GM12891 (cell line): ENCODE data around the gene MINDY1.

Experiments
- DNase-seq: peaks from one replicate; pipeline ENCODE4 v3.0.0; 2011; ENCODE audit warnings: low spot score; ENCODE audit not compliant: insufficient read length
- FAIRE-seq: peaks from 2 replicates; lab custom pipeline; 2011; peaks lifted over from hg19 to GRCh38; lab: Jason Lieb, UNC
- PAX5 ChIP-seq: IDR thresholded peaks from 2 replicates; pipeline ENCODE4 v1.6.1; 2011; ENCODE audit warnings: low read length, moderate library complexity, mild to moderate bottlenecking; ENCODE audit not compliant: insufficient read depth, severe bottlenecking
- POLR2A ChIP-seq: IDR thresholded peaks from 2 replicates; pipeline ENCODE4 v1.6.1; 2011; ENCODE audit warnings: low read depth, low read length, control low read depth
- POLR2AphosphoS5 ChIP-seq: IDR thresholded peaks from 2 replicates; pipeline ENCODE4 v1.6.1; 2011; ENCODE audit warnings: low read depth, low read length, control low read depth
- POU2F2 ChIP-seq: IDR thresholded peaks from 2 replicates; pipeline ENCODE4 v1.6.1; 2011; ENCODE audit warnings: low read depth, mild to moderate bottlenecking, control low read depth, low read length, moderate library complexity
- SPI1 ChIP-seq: IDR thresholded peaks from 2 replicates; pipeline ENCODE4 v1.6.1; 2011; ENCODE audit warnings: low read depth, low read length, control low read depth
- TAF1 ChIP-seq: IDR thresholded peaks from 2 replicates; pipeline ENCODE4 v1.6.1; 2011; ENCODE audit warnings: low read depth, low read length, control low read depth

The MINDY1 gene

GRCh38 chr1:150967936-150968335, 38.8 kb downstream of the MINDY1 start:
- TF ChIP-seq PAX5 (no peak), TAF1 (no peak), SPI1 (no peak), POU2F2 (no peak), POLR2AphosphoS5 (no peak), POLR2A (no peak)
- FAIRE-seq (no peak), DNase-seq (no peak)

DNA sequence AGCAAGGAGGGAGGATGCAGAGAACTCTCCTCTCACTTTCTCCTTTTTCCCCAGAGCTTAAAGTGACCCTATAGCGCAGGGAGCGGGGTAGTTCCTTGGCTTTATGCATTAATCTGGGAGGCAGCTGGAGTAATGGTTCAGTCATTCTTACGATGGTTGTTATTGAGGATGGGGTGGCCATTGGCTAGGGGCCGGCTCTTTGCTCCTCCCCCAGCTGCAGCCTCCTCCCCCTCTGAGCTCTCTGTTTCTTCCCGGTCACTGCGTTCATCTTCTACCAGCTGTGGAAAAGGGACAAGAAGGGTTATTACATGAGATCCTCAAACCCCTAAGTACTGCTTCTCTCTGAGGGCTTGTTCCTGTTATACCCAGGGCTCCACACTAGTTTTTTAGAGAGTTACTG, 40.7 kb downstream of the MINDY1 start:
- TF ChIP-seq SPI1 (no peak), TAF1 (no peak), POLR2AphosphoS5 (no peak), POU2F2 (no peak), PAX5 (no peak)
- no peak for FAIRE-seq
- no peak for DNase-seq

GRCh38 chr1:150965605-150966004, 41.1 kb downstream of the MINDY1 start:
- FAIRE-seq (no peak), DNase-seq (no peak)
- TF ChIP-seq SPI1 = no peak
- TF ChIP-seq POLR2A = no peak
- TF ChIP-seq PAX5 = no peak
- no peak for TF ChIP-seq POLR2AphosphoS5
- no peak for TF ChIP-seq POU2F2
- TF ChIP-seq TAF1 = no peak

DNA sequence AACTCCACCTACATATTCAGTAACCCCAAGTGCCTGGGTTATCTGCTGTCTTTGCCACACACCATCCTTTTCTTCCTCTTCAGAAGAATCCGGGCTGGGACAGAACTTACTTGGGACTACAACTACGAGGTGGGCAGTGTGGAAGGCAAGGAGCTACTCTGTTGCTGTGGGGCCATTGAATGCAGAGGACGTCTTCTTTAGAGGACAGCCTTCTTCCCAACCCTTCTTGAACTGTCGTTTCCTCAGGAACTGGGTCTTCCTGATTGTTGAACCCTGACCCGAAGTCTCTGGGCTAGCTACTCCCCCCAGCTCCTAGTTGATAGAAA, 42.6 kb downstream of the MINDY1 start:
- TF ChIP-seq PAX5 (no peak), TAF1 (no peak), POLR2AphosphoS5 (no peak), POU2F2 (no peak), POLR2A (no peak), SPI1 (no peak)
- FAIRE-seq = no peak

DNA sequence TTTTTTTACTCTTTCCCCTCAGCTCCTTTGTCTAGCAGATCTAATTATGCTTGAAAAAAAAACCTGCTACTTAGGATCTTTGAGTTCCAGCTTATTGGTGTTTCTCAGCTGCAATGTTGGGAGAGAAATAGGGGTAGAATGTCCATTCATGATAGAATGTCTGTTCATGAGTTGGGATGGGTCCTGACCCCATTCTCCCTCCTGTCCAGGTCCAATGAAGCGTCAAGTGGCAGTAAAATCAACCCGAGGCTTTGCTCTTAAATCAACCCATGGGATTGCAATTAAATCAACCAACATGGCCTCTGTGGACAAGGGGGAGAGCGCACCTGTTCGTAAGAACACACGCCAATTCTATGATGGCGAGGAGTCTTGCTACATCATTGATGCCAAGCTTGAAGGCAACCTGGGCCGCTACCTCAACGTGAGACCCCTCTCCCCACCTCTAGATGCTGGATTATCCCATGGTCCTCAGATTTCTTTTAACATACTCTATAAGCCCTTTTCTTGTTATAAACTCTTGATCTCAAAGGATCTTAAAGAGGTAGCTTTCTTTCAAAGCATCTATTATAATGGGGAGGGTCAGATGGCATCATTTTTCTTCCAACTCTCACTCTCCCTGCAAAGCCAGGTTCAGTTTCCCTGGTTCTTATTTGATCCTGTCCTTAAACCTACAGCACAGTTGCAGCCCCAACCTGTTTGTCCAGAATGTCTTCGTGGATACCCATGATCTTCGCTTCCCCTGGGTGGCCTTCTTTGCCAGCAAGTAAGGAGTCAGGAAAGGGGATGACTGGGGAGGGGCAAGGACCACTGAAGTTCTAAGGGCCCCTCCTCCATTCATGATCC, 43.2 kb downstream of the MINDY1 start:
- no peak for FAIRE-seq

More for the DNA sequence above, 42.6 kb downstream of the MINDY1 start:
- DNase-seq = no peak

GRCh38 chr1:150961756-150962155, 44.9 kb downstream of the MINDY1 start:
- TF ChIP-seq TAF1 (no peak), POLR2AphosphoS5 (no peak), POLR2A (no peak), POU2F2 (no peak), PAX5 (no peak), SPI1 (no peak)
- FAIRE-seq (no peak), DNase-seq (no peak)

More for the DNA sequence above, 43.2 kb downstream of the MINDY1 start:
- TF ChIP-seq TAF1 (no peak), PAX5 (no peak), SPI1 (no peak), POU2F2 (no peak), POLR2A (0 out of 2 replicates have a peak, but pooled peaks have one; percentile 23), POLR2AphosphoS5 (no peak)
- DNase-seq = no peak

DNA sequence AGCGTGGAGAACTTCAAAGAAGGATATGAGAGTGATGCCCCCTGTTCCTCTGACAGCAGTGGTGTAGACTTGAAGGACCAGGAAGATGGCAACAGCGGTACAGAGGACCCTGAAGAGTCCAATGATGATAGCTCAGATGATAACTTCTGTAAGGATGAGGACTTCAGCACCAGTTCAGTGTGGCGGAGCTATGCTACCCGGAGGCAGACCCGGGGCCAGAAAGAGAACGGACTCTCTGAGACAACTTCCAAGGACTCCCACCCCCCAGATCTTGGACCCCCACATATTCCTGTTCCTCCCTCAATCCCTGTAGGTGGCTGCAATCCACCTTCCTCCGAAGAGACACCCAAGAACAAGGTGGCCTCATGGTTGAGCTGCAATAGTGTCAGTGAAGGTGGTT, 46.1 kb downstream of the MINDY1 start:
- TF ChIP-seq POLR2A = no peak
- no peak for TF ChIP-seq PAX5
- TF ChIP-seq POLR2AphosphoS5 = no peak
- TF ChIP-seq TAF1 = no peak
- FAIRE-seq (no peak), DNase-seq (no peak)

- TF ChIP-seq POLR2A = no peak
- no peak for TF ChIP-seq POLR2AphosphoS5
- no peak for TF ChIP-seq POU2F2
- TF ChIP-seq SPI1 = no peak
- no peak for TF ChIP-seq PAX5
- no peak for TF ChIP-seq TAF1
- DNase-seq = no peak
- no peak for FAIRE-seq
Observed at GRCh38 chr1:150957666-150958065, 49.0 kb downstream of the MINDY1 start.

DNA sequence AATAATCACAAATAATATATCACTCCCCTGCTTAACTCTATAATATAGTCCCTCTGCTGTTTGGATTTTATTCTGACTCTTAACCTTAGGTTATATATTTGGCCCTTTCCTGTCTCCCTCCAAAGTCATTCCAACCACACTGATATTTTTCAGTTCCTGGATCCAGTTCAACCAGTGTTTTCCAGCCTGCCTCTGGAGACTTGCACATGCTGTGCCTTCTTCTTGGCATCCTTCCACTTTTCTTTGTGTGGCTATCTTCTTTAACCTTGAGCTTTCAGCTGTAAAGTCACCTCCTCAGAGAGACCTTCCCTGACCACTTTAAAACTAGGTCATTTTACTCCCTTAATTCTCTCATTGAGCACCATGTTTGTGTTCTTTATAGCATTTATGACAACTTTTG, 51.4 kb downstream of the MINDY1 start:
- DNase-seq (no peak), FAIRE-seq (no peak)
- no peak for TF ChIP-seq POLR2AphosphoS5
- no peak for TF ChIP-seq PAX5
- TF ChIP-seq POLR2A = no peak
- no peak for TF ChIP-seq SPI1
- TF ChIP-seq TAF1 = no peak
- TF ChIP-seq POU2F2 = no peak

GRCh38 chr1:150954708-150955107, 52.0 kb downstream of the MINDY1 start:
- no peak for DNase-seq
- FAIRE-seq = no peak
- TF ChIP-seq POLR2A (no peak), TAF1 (no peak), SPI1 (no peak), PAX5 (no peak), POLR2AphosphoS5 (no peak), POU2F2 (no peak)
